Peyer's patch (tissue), 4 donors: Measurements from ENCODE around the gene C1orf122. TPM values are rescaled to one million over a fixed set of nuclear protein-coding genes. Genes with fewer than 3 reads are reported as not detected.

Source experiments
- DNase-seq, 3 donors: peaks; one replicate each; pipeline ENCODE4 v3.0.0-alpha.2; 2017 to 2019
- H3K27ac ChIP-seq, 4 donors: fragments of 200-600 bp; sonication (generic); one replicate each; pipeline ENCODE4 v1.5.1; 2016 to 2019
- H3K27me3 ChIP-seq, 2 donors: fragments of 200-600 bp; sonication (generic); one replicate each; pipeline ENCODE4 v1.5.1; 2019
- H3K36me3 ChIP-seq, 3 donors: fragments of 200-600 bp; sonication (generic); one replicate each; pipeline ENCODE4 v1.5.1; 2016 to 2019
- H3K4me1 ChIP-seq, 4 donors: fragments of 200-600 bp; sonication (generic); one replicate each; pipeline ENCODE4 v1.5.1; 2016 to 2019
- H3K4me3 ChIP-seq, 4 donors: fragments of 200-600 bp; sonication (generic); 1 replicate in 3 of 4; 2 replicates in 1 of 4; pipeline ENCODE4 v1.5.1; 2016 to 2019; ENCODE audit warnings: mild to moderate bottlenecking in 1 of 4
- H3K9me3 ChIP-seq, 4 donors: fragments of 200-600 bp; sonication (generic); one replicate each; pipeline ENCODE4 v1.5.1; 2016 to 2019; ENCODE audit warnings: mild to moderate bottlenecking in 1 of 4
- CTCF ChIP-seq, 6 experiments: fragments of 450-650 bp in 4 of 6; fragments of 200-600 bp in 2 of 6; sonication (generic) in 1 of 6; IDR thresholded peaks; one replicate each; pipeline ENCODE4 v1.5.1; 2017 to 2019; ENCODE audit warnings: antibody characterized with exemption in 6 of 6, mild to moderate bottlenecking in 3 of 6, moderate library complexity in 1 of 6
- POLR2A ChIP-seq, 2 donors: fragments of 450-650 bp; IDR thresholded peaks; one replicate each; pipeline ENCODE4 v1.5.1; 2017; ENCODE audit warnings: antibody characterized with exemption in 2 of 2, mild to moderate bottlenecking in 2 of 2, moderate library complexity in 2 of 2
- total RNA-seq, 4 donors: library from RNA; depleted of rRNA; stranded (reverse); fragments of >200 nt; gene quantifications; one replicate each; pipeline ENCODE4 v1.1.0, GENCODE V29; 2016

Gene C1orf122
- total RNA-seq, 4 donors from 2014 or later: 27.2 to 178 (median 39.6) TPM

- H3K36me3 ChIP-seq: peaks cover 0 to 6% (median 0%) of the 10 kb centered on the region in 3 donors
- H3K4me1 ChIP-seq: peaks cover 0 to 17% (median 8%) of the 10 kb centered on the region in 4 donors
- H3K9me3 ChIP-seq: no peaks in the 10 kb centered on the region
- H3K27me3 ChIP-seq: no peaks in the 10 kb centered on the region
- H3K4me3 ChIP-seq: no peak overlapping the region
- TF ChIP-seq POLR2A (IDR thresholded peaks at IDR 0.05) (no peak), CTCF (IDR thresholded peaks at IDR 0.05) (no peak)
- peak in 2 of 3 donors; percentile 73 to 75 for DNase-seq
- H3K27ac ChIP-seq: no peak overlapping the region
Observed at GRCh38 chr1:37795340-37796125, 12.1 kb upstream of the C1orf122 start.

- H3K36me3 ChIP-seq: peaks cover 0 to 21% (median 0%) of the 10 kb centered on the region in 3 donors
- no peak overlapping the region for H3K4me3 ChIP-seq
- no peak overlapping the region for H3K27ac ChIP-seq
- DNase-seq: no peak
- no peaks in the 10 kb centered on the region for H3K9me3 ChIP-seq
- H3K27me3 ChIP-seq: no peaks in the 10 kb centered on the region
- peaks cover 0 to 17% (median 8%) of the 10 kb centered on the region in 4 donors for H3K4me1 ChIP-seq
- no peak for TF ChIP-seq CTCF (IDR thresholded peaks at IDR 0.05)
Observed at GRCh38 chr1:37797750-37798345, 9.7 kb upstream of the C1orf122 start.

- Histone ChIP-seq H3K27me3 (no peaks in the 10 kb centered on the region), H3K36me3 (peaks cover 0 to 62% (median 0%) of the 10 kb centered on the region in 3 donors), H3K4me1 (peaks cover 0 to 12% (median 9%) of the 10 kb centered on the region in 4 donors), H3K4me3 (no peak overlapping the region), H3K9me3 (no peaks in the 10 kb centered on the region), H3K27ac (no peak overlapping the region)
- TF ChIP-seq CTCF (IDR thresholded peaks at IDR 0.05) (no peak), POLR2A (IDR thresholded peaks at IDR 0.05) (no peak)
- no peak for DNase-seq
Observed at GRCh38 chr1:37802439-37802838, 5.2 kb upstream of the C1orf122 start.

GRCh38 chr1:37807220-37807554, 403 bp upstream of the C1orf122 start:
- H3K4me1 ChIP-seq: peaks cover 0 to 27% (median 15%) of the 10 kb centered on the region in 4 donors
- H3K27ac ChIP-seq: peak overlapping the region; percentile 89 to 97 (median 92)
- no peaks in the 10 kb centered on the region for H3K9me3 ChIP-seq
- H3K27me3 ChIP-seq: no peaks in the 10 kb centered on the region
- peaks cover 0 to 55% (median 0%) of the 10 kb centered on the region in 3 donors for H3K36me3 ChIP-seq
- DNase-seq: no peak
- no peak for TF ChIP-seq POLR2A (IDR thresholded peaks at IDR 0.05)
- TF ChIP-seq CTCF (IDR thresholded peaks at IDR 0.05): no peak
- H3K4me3 ChIP-seq: peak overlapping the region; percentile 63 to 96 (median 94)

GRCh38 chr1:37808369-37809319, 1.1 kb downstream of the C1orf122 start:
- Histone ChIP-seq H3K4me1 (peaks cover 0 to 27% (median 15%) of the 10 kb centered on the region in 4 donors), H3K9me3 (no peaks in the 10 kb centered on the region), H3K36me3 (peaks cover 0 to 40% (median 0%) of the 10 kb centered on the region in 3 donors), H3K27me3 (no peaks in the 10 kb centered on the region), H3K27ac (peak overlapping the region; percentile 89 to 97 (median 92)), H3K4me3 (peak overlapping the region; percentile 63 to 96 (median 94))
- TF ChIP-seq CTCF (IDR thresholded peaks at IDR 0.05): no peak
- TF ChIP-seq POLR2A (IDR thresholded peaks at IDR 0.05): peak in 1 of 2 donors; percentile 2
- peak in 2 of 3 donors; percentile 61 to 88 for DNase-seq
